HFFc6 (cell line): Measurements from ENCODE around the gene CD47. TPM values are rescaled to one million over a fixed set of nuclear protein-coding genes. Genes with fewer than 3 reads are reported as not detected.

Experiments
- DNase-seq: peaks from one replicate; pipeline ENCODE4 v3.0.0-alpha.2; 2018
- H3K27ac Mint-ChIP-seq: 2 replicates; pipeline ENCODE4 v1.8.0; 2020; ENCODE audit warnings: mild to moderate bottlenecking, mixed read lengths
- H3K27me3 Mint-ChIP-seq: 2 replicates; pipeline ENCODE4 v1.8.0; 2021; ENCODE audit warnings: mild to moderate bottlenecking, moderate library complexity, mixed read lengths; ENCODE audit not compliant: insufficient read depth
- H3K36me3 Mint-ChIP-seq: 2 replicates; pipeline ENCODE4 v1.8.0; 2021; ENCODE audit warnings: low read depth, mixed read lengths
- H3K4me1 Mint-ChIP-seq: 2 replicates; pipeline ENCODE4 v1.8.0; 2020; ENCODE audit warnings: low read depth, mixed read lengths
- H3K4me3 Mint-ChIP-seq: 2 replicates; pipeline ENCODE4 v1.8.0; 2020; ENCODE audit warnings: mild to moderate bottlenecking, moderate library complexity, mixed read lengths
- H3K9me3 Mint-ChIP-seq: 2 replicates; pipeline ENCODE4 v1.8.0; 2020; ENCODE audit warnings: mild to moderate bottlenecking, mixed read lengths
- CTCF ChIP-seq: fragments of 200-600 bp; sonication (generic); IDR thresholded peaks from 2 replicates; pipeline ENCODE4 v1.5.0; 2021; ENCODE audit warnings: antibody characterized with exemption, mild to moderate bottlenecking
- total RNA-seq, 6 experiments: library from RNA; stranded (reverse); fragmentation: NEBNext Ultra II Directional; extraction: Animal tissue kit (Norgen Biotek cat#: 25700); gene quantifications; 2 replicates in 1 of 6; 3 replicates in 5 of 6; pipeline ENCODE4 v1.2.3, GENCODE V29; 2021

CD47 gene
- total RNA-seq, 6 experiments from 2014 or later = 68.3 to 89.5 (median 77.1) TPM

GRCh38 chr3:107997671-107998070 lies 93.2 kb downstream of the CD47 start:
- Mint-ChIP-seq H3K27ac (no peak overlapping the region), H3K9me3 (no peaks in the 10 kb centered on the region), H3K4me3 (no peak overlapping the region), H3K36me3 (no peaks in the 10 kb centered on the region), H3K4me1 (peaks cover 24% of the 10 kb centered on the region), H3K27me3 (peaks cover 20% of the 10 kb centered on the region)
- no peak for DNase-seq
- TF ChIP-seq CTCF = no peak

GRCh38 chr3:107995823-107996222 lies 95.0 kb downstream of the CD47 start:
- no peak for DNase-seq
- no peaks in the 10 kb centered on the region for H3K9me3 Mint-ChIP-seq
- H3K27me3 Mint-ChIP-seq = peaks cover 11% of the 10 kb centered on the region
- no peak overlapping the region for H3K4me3 Mint-ChIP-seq
- TF ChIP-seq CTCF = no peak
- peaks cover 24% of the 10 kb centered on the region for H3K4me1 Mint-ChIP-seq
- no peaks in the 10 kb centered on the region for H3K36me3 Mint-ChIP-seq
- no peak overlapping the region for H3K27ac Mint-ChIP-seq

GRCh38 chr3:107994956-107995715 lies 95.7 kb downstream of the CD47 start:
- Mint-ChIP-seq H3K27ac (no peak overlapping the region), H3K36me3 (no peaks in the 10 kb centered on the region), H3K9me3 (no peaks in the 10 kb centered on the region), H3K27me3 (peaks cover 9% of the 10 kb centered on the region), H3K4me1 (peaks cover 24% of the 10 kb centered on the region), H3K4me3 (no peak overlapping the region)
- TF ChIP-seq CTCF = no peak
- no peak for DNase-seq

- TF ChIP-seq CTCF = no peak
- Mint-ChIP-seq H3K27me3 (peaks cover 5% of the 10 kb centered on the region), H3K27ac (no peak overlapping the region), H3K9me3 (no peaks in the 10 kb centered on the region), H3K4me3 (no peak overlapping the region), H3K4me1 (peaks cover 21% of the 10 kb centered on the region), H3K36me3 (no peaks in the 10 kb centered on the region)
- DNase-seq = no peak
Measured at GRCh38 chr3:107994181-107994580, 96.7 kb downstream of the CD47 start.

GRCh38 chr3:107993771-107994170 lies 97.1 kb downstream of the CD47 start:
- no peak for DNase-seq
- Mint-ChIP-seq H3K9me3 (no peaks in the 10 kb centered on the region), H3K4me1 (peaks cover 21% of the 10 kb centered on the region), H3K36me3 (no peaks in the 10 kb centered on the region), H3K4me3 (no peak overlapping the region), H3K27me3 (peaks cover 5% of the 10 kb centered on the region), H3K27ac (no peak overlapping the region)
- no peak for TF ChIP-seq CTCF

Other genes starting within 250 kb of the CD47 start
- gene IFT57, start 131.4 kb upstream of the CD47 start, total RNA-seq = 10 to 100 TPM; 53.6 to 65.3 (median 58.7) TPM
- not detected for gene HHLA2, start 205.5 kb upstream of the CD47 start, total RNA-seq